GM21529 (cell line): ENCODE results near the gene FNIP2.

Source experiments
- ATAC-seq: cut with Tn5 transposase; IDR thresholded peaks from one replicate; pipeline ENCODE4 v1.9.1; 2021; ENCODE audit not compliant: unreplicated experiment

The FNIP2 gene

GRCh38 chr4:158760866-158761265 lies 8.0 kb upstream of the FNIP2 start:
- no peak for ATAC-seq

GRCh38 chr4:158762553-158762952 lies 6.3 kb upstream of the FNIP2 start:
- no peak for ATAC-seq

- ATAC-seq, result no peak
Observed at GRCh38 chr4:158763462-158763861, 5.4 kb upstream of the FNIP2 start.

GRCh38 chr4:158766434-158767044 lies 2.3 kb upstream of the FNIP2 start:
- no peak for ATAC-seq

DNA sequence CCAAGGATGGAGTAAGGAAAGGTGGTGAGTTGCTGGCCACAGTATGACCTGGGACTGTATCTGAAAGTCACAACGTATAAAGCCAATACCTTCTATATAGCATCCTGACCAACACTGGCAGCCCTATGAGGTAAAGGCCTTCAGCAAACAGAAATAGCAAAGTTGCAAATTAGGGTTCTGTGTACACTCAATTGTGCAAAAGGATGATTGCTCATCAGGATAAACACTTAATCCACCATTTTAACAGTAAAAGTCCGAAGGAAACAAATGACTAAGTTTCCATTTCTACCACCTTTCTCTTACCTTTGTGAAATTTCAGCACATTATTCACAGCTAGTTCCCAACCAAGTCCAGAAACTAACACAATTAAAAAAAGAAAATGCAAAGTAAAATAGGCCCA lies 1.4 kb upstream of the FNIP2 start:
- ATAC-seq, result no peak

GRCh38 chr4:158769175-158769921 lies 522 bp downstream of the FNIP2 start:
- peak; percentile 32 for ATAC-seq

DNA sequence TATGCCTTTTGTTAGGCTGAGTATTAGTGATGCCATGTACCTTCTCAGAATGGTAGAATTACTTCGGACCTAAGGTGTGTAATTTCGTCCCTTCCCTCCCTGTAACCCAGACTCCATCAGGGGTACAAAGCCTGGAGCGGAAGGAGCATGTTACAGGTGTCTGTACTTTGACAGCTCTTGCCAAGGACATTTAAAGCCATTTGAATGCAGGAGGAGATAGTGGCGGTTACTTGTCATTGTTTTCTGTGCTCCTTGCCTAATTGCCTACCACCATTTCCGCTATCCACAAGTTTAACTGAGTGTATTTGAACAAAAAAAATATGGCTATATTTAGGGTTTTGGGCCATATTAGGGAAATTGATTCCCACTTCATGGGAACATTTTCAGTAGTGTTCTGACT lies 1.8 kb downstream of the FNIP2 start:
- ATAC-seq, result no peak

GRCh38 chr4:158771776-158772175 lies 3.0 kb downstream of the FNIP2 start:
- ATAC-seq, result no peak

GRCh38 chr4:158775091-158775651 lies 6.3 kb downstream of the FNIP2 start:
- ATAC-seq, result no peak

DNA sequence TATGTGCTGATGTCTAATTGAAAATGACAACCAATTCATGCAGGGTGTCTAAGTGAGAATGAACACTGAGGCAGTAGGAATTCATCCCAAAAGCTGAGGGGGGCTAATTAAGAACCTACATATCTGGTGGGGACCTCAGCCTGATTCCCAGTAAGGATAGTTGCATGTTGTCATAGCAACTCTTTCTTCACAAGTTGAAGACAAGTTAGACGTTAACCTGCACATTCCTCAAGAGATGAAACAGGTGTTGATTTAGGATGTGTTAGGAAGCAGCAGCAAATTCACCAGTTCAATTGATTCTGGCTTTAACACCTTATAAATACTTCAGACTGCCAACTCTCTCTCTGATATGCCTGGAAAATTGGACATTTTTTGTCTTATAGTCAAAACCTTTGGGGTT lies 7.3 kb downstream of the FNIP2 start:
- no peak for ATAC-seq

GRCh38 chr4:158777423-158778155 lies 8.8 kb downstream of the FNIP2 start:
- peak; percentile 34 for ATAC-seq

- ATAC-seq, result peak; percentile 97
Observed at GRCh38 chr4:158778156-158778711, 9.4 kb downstream of the FNIP2 start.

GRCh38 chr4:158778712-158779111 lies 9.9 kb downstream of the FNIP2 start:
- no peak for ATAC-seq

DNA sequence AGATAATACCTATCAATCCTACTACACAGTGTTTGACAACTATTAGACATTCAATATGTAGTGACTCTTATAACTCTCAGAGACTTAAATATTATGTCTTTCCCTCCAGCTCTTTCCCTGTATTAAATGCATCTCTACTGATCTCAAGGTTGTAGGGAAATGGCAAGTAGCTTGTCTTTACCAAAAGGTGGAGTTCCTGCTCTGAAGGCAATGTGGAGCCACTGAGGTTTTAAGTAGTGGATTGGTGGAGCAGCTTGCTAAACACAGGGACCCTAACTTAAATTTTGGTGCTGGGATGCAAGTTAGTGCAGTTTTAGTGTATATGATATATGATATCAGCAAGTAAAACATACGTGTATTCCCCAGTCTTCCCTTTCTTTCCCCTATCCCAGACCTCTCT lies 13.1 kb downstream of the FNIP2 start:
- no peak for ATAC-seq

GRCh38 chr4:158782551-158783360 lies 13.9 kb downstream of the FNIP2 start:
- no peak for ATAC-seq

- no peak for ATAC-seq
Observed at GRCh38 chr4:158783785-158784184, 15.0 kb downstream of the FNIP2 start.

DNA sequence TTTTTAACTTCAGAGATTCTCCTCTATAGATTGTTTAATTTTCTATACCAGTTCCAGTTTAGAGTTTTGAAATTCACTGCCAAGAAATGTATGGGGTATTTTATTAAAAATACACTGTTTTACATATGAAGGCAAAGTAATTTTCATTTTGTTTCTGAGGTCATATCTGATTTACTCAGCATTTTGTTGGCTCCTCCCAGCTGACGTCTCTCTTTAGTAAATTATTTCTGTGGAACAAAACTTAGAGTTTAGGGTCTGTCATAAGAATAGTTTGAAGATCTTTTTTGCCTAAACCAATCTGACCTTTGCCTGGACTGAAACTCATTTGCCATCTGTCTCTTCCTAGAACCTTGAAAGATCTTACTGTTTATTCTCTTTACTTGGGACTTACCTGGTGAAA lies 16.9 kb downstream of the FNIP2 start:
- ATAC-seq, result no peak

DNA sequence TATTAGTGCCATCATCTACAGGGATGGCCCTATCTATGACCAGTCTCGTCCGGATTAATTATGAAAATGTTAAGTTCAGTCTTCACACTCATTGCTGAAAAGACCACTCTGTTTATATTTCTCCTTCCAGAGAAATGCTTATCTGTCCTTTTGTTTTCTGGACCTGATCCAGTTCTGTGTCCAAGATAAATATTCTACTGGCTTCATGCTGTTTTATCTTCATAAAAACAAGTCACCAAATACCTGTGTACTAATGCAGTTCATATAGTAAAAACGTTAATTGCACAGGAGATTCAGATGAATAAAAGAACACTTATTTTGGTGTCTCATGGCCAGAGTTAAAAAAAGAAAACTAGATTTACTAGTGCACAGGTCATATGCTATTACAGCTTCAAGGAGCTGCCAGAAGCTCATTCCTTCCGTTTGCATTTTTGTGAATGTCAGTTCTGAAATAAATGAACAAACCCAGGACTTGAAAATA lies 17.3 kb downstream of the FNIP2 start:
- no peak for ATAC-seq

- no peak for ATAC-seq
Observed at GRCh38 chr4:158786955-158787354, 18.1 kb downstream of the FNIP2 start.

GRCh38 chr4:158787709-158788475 lies 19.1 kb downstream of the FNIP2 start:
- no peak for ATAC-seq
